HepG2 (cell line): ENCODE data around the gene WDR81. TPM values are rescaled to one million over a fixed set of nuclear protein-coding genes. Genes with fewer than 3 reads are reported as not detected.

Source experiments
- BATF2 ChIP-seq: sonication (generic); formaldehyde crosslinking; IDR thresholded peaks from 2 replicates; pipeline ENCODE4 v1.8.0; 2022; ENCODE audit warnings: mild to moderate bottlenecking, missing genetic modification reagents, moderate library complexity
- FOXP1 ChIP-seq, 2 experiments: fragments of 450-650 bp in 1 of 2; IDR thresholded peaks; 2 replicates each; pipeline ENCODE4 v1.6.1; 2017 to 2018; ENCODE audit warnings: antibody characterized with exemption in 1 of 2
- GATAD2A ChIP-seq: IDR thresholded peaks from 2 replicates; pipeline ENCODE4 v1.6.1; 2016
- MNT ChIP-seq: fragments of 450-650 bp; IDR thresholded peaks from 2 replicates; pipeline ENCODE4 v1.6.1; 2016
- NCOA1 ChIP-seq: sonication (generic); formaldehyde crosslinking; IDR thresholded peaks from 2 replicates; pipeline ENCODE4 v1.9.0; 2021; ENCODE audit warnings: missing genetic modification reagents
- NRL ChIP-seq: sonication (generic); formaldehyde crosslinking; IDR thresholded peaks from 2 replicates; pipeline ENCODE4 v1.5.0; 2020; ENCODE audit warnings: missing genetic modification reagents, mild to moderate bottlenecking, moderate library complexity, borderline replicate concordance
- SRY ChIP-seq: sonication (generic); formaldehyde crosslinking; IDR thresholded peaks from 2 replicates; pipeline ENCODE4 v1.8.0; 2022; ENCODE audit warnings: mild to moderate bottlenecking, missing genetic modification reagents
- TAF1 ChIP-seq: sonication (generic); formaldehyde crosslinking; IDR thresholded peaks from 2 replicates; pipeline ENCODE4 v1.4.0; 2020; ENCODE audit warnings: missing genetic modification reagents
- TBX2 ChIP-seq: sonication (generic); formaldehyde crosslinking; IDR thresholded peaks from 2 replicates; pipeline ENCODE4 v1.5.0; 2020; ENCODE audit warnings: missing genetic modification reagents, mild to moderate bottlenecking, borderline replicate concordance
- USF2 ChIP-seq, 2 experiments: sonication (generic) in 1 of 2; formaldehyde crosslinking in 1 of 2; IDR thresholded peaks; 2 replicates each; pipeline versions ENCODE4 v1.5.1 to v1.6.1; 2011 to 2020; ENCODE audit warnings: borderline replicate concordance in 1 of 2, low read depth in 1 of 2, low read length in 1 of 2, mild to moderate bottlenecking in 1 of 2, missing genetic modification reagents in 1 of 2, moderate library complexity in 1 of 2
- ZBTB34 ChIP-seq: sonication (generic); formaldehyde crosslinking; IDR thresholded peaks from 2 replicates; pipeline ENCODE4 v1.8.0; 2022; ENCODE audit warnings: mild to moderate bottlenecking, missing genetic modification reagents
- ZNF121 ChIP-seq: sonication (generic); formaldehyde crosslinking; IDR thresholded peaks from 2 replicates; pipeline ENCODE4 v1.5.0; 2020; ENCODE audit warnings: mild to moderate bottlenecking, missing genetic modification reagents
- ZNF138 ChIP-seq: sonication (generic); formaldehyde crosslinking; IDR thresholded peaks from 2 replicates; pipeline ENCODE4 v1.5.0; 2020; ENCODE audit warnings: mild to moderate bottlenecking, low read depth, missing genetic modification reagents
- ZNF503 ChIP-seq: sonication (generic); formaldehyde crosslinking; IDR thresholded peaks from 2 replicates; pipeline ENCODE4 v1.4.0; 2020; ENCODE audit warnings: missing genetic modification reagents
- ZNF513 ChIP-seq: sonication (generic); formaldehyde crosslinking; conservative IDR thresholded peaks from 2 replicates; pipeline ENCODE4 v1.5.0; 2020; ENCODE audit warnings: missing genetic modification reagents
- ZNF572 ChIP-seq: sonication (generic); formaldehyde crosslinking; IDR thresholded peaks from 2 replicates; pipeline ENCODE4 v1.5.1; 2020; ENCODE audit warnings: mild to moderate bottlenecking, missing genetic modification reagents
- ZNF740 ChIP-seq: sonication (generic); formaldehyde crosslinking; IDR thresholded peaks from 2 replicates; pipeline ENCODE4 v1.4.0; 2020; ENCODE audit warnings: missing genetic modification reagents
- ZSCAN20 ChIP-seq: sonication (generic); formaldehyde crosslinking; IDR thresholded peaks from 2 replicates; pipeline ENCODE4 v1.4.0; 2020; ENCODE audit warnings: missing genetic modification reagents, mild to moderate bottlenecking, borderline replicate concordance
- ZSCAN31 ChIP-seq: sonication (generic); formaldehyde crosslinking; IDR thresholded peaks from 2 replicates; pipeline ENCODE4 v1.5.0; 2020; ENCODE audit warnings: low read depth, mild to moderate bottlenecking, missing genetic modification reagents
- polyA plus RNA-seq, 8 experiments: library from polyadenylated mRNA; depleted of rRNA in 3 of 8; stranded (reverse) in 7 of 8; unstranded in 1 of 8; fragments of >200 nt; fragmentation: Illumina TruSeq in 4 of 8; extraction: Trizol in 4 of 8; gene quantifications; 2 replicates each; pipeline versions ENCODE4 v1.2.1 to v1.2.3, GENCODE V29; 2011 to 2016; ENCODE audit warnings: low read depth in 4 of 8, missing spikeins in 1 of 8, mixed read lengths in 1 of 8; ENCODE audit not compliant: insufficient read depth in 1 of 8
- total RNA-seq, 5 experiments: library from RNA; depleted of rRNA; stranded (reverse); fragments of >200 nt; fragmentation: Illumina TruSeq; extraction: Trizol; gene quantifications; 2 replicates each; pipeline ENCODE4 v1.2.3, GENCODE V29; 2016; ENCODE audit warnings: low read depth in 1 of 5

WDR81 gene
- total and polyA plus RNA-seq, 2 of the 13 experiments (the other 11 are each of a cell fraction or from before 2014, with no cell fraction given): 9.1 to 16.7 TPM

GRCh38 chr17:1769822-1770477, 45.4 kb downstream of the WDR81 start (continued):
- no peak for TF ChIP-seq USF2 (IDR thresholded peaks at IDR 0.05; ENCODE audit: low read depth, low read length)
- TF ChIP-seq USF2 (CRISPR knock-in tag; IDR thresholded peaks at IDR 0.05; ENCODE audit: borderline replicate concordance): no peak
- TF ChIP-seq ZNF513 (CRISPR knock-in tag): no peak
- no peak for TF ChIP-seq ZNF572 (CRISPR knock-in tag)
- TF ChIP-seq ZSCAN20 (CRISPR knock-in tag): no peak
- TF ChIP-seq TBX2 (CRISPR knock-in tag): peak; percentile 74; the same call in 1 of the 2 replicates
- no peak for TF ChIP-seq ZNF740
- no peak; the same call in 1 of the 2 replicates for TF ChIP-seq ZNF503 (CRISPR knock-in tag)
- TF ChIP-seq ZNF121 (CRISPR knock-in tag): no peak
- no peak for TF ChIP-seq FOXP1 (IDR thresholded peaks at IDR 0.05)
- TF ChIP-seq FOXP1 (CRISPR knock-in tag; IDR thresholded peaks at IDR 0.05): 0 out of 2 replicates have a peak, but pooled peaks have one; percentile 41
- no peak for TF ChIP-seq SRY
- TF ChIP-seq TAF1 (CRISPR knock-in tag): no peak
- no peak for TF ChIP-seq NCOA1 (CRISPR knock-in tag)
- peak; percentile 85 for TF ChIP-seq GATAD2A
- no peak for TF ChIP-seq NRL (CRISPR knock-in tag)
- no peak for TF ChIP-seq BATF2 (CRISPR knock-in tag)
- TF ChIP-seq ZBTB34 (CRISPR knock-in tag): peak; percentile 73
- no peak for TF ChIP-seq ZNF138 (CRISPR knock-in tag)
- TF ChIP-seq ZSCAN31: peak; percentile 42; the same call in 1 of the 2 replicates
- 0 out of 2 replicates have a peak, but pooled peaks have one; percentile 6 for TF ChIP-seq MNT
